Left colon (tissue), 2 donors: ENCODE data around the gene CERKL. TPM values are rescaled to one million over a fixed set of nuclear protein-coding genes. Genes with fewer than 3 reads are reported as not detected.
"Not testable (repeated sequence)": the region's sequence is repeated elsewhere in the genome, so short reads cannot be mapped to it uniquely, and the experiment has no call there.

Experiments
- ATAC-seq: fragments of 200-7000 bp; cut with Tn5 transposase; one replicate; pipeline ENCODE4 v1.9.1; 2020; ENCODE audit warnings: mild to moderate bottlenecking, moderate library complexity
- DNase-seq, 2 donors: peaks; one replicate each; pipeline ENCODE4 v3.0.0-alpha.2; 2020
- intact Hi-C, 2 donors: fragments of 100-400 bp; cut with DNase I in 1 of 2; cut with micrococcal nuclease in 1 of 2; formaldehyde crosslinking; loops; one replicate each; pipeline versions ENCODE4 v1.11.2 to v1.14.0; 2022; cut with DNase I, micrococcal nuclease
- long read RNA-seq: library from polyadenylated mRNA; unstranded; transcript quantifications from one replicate; pipeline ENCODE4 v2.0.0, GENCODE V29; 2021
- total RNA-seq, 2 donors: library from RNA; stranded (reverse); fragmentation: NEBNext Ultra II Directional; extraction: Animal tissue kit (Norgen Biotek cat#: 25700); gene quantifications; one replicate each; pipeline ENCODE4 v1.2.1, GENCODE V29; 2021
- donor health status: DM: no; HTN: no; CAD: no.
- donor health status: DM: yes; HTN: yes; CAD: no.

CERKL gene
- under 1 TPM in 1 of 2 donors, not detected in 1; 0.31 TPM for total RNA-seq
- long read RNA-seq: 0 reads

GRCh38 chr2:181656450-181657291 is at the start of gene CERKL:
CERKL (minus strand) TSS chr2:181657105; CDS start chr2:181657006, 99 bp downstream.
- DNase-seq (peak; percentile 28 to 40), ATAC-seq (peak; percentile 86)
- intact Hi-C loops: no loop called here

- ATAC-seq, intact Hi-C loops, DNase-seq: not testable (repeated sequence)
Measured at GRCh38 chr2:181702519-181702918, 45.6 kb upstream of the CERKL start.

- ATAC-seq (no peak), DNase-seq (no peak)
- intact Hi-C loops: no loop called here
Measured at GRCh38 chr2:181698223-181698622, 41.3 kb upstream of the CERKL start.

- intact Hi-C loops: no loop called here
- DNase-seq (no peak), ATAC-seq (no peak)
Measured at GRCh38 chr2:181697571-181697970, 40.7 kb upstream of the CERKL start.

- ATAC-seq: no peak
- intact Hi-C loops: no loop called here
- no peak for DNase-seq
Measured at GRCh38 chr2:181697126-181697525, 40.2 kb upstream of the CERKL start.

- DNase-seq (no peak), ATAC-seq (no peak)
- intact Hi-C loops: no loop called here
Measured at GRCh38 chr2:181694271-181694670, 37.4 kb upstream of the CERKL start.

GRCh38 chr2:181690860-181691259 is 34.0 kb upstream of the CERKL start:
- intact Hi-C loops: no loop called here
- ATAC-seq: no peak
- DNase-seq: no peak

GRCh38 chr2:181686576-181687185 is 29.8 kb upstream of the CERKL start:
- DNase-seq (no peak), ATAC-seq (no peak)
- intact Hi-C loops: no loop called here

GRCh38 chr2:181685150-181685688 is 28.3 kb upstream of the CERKL start:
- no peak for ATAC-seq
- intact Hi-C loops: no loop called here

GRCh38 chr2:181684454-181685149 is 27.7 kb upstream of the CERKL start:
- intact Hi-C loops: no loop called here
- ATAC-seq (no peak), DNase-seq (no peak)

More at GRCh38 chr2:181685150-181685688, 28.3 kb upstream of the CERKL start:
- no peak for DNase-seq

GRCh38 chr2:181683518-181684453 is 26.9 kb upstream of the CERKL start:
- ATAC-seq: no peak
- intact Hi-C loops: no loop called here
- DNase-seq: no peak

- intact Hi-C loops: no loop called here
- ATAC-seq (no peak), DNase-seq (no peak)
Measured at GRCh38 chr2:181682795-181683517, 26.1 kb upstream of the CERKL start.

GRCh38 chr2:181682026-181682789 is 25.3 kb upstream of the CERKL start:
- intact Hi-C loops: no loop called here
- ATAC-seq (no peak), DNase-seq (no peak)

GRCh38 chr2:181680937-181681811 is 24.3 kb upstream of the CERKL start:
- no peak for DNase-seq
- intact Hi-C loops: no loop called here
- ATAC-seq: no peak

GRCh38 chr2:181680055-181680936 is 23.4 kb upstream of the CERKL start, which contains the start of gene NEUROD1:
NEUROD1 (minus strand) TSS chr2:181680517; CDS start chr2:181678860, 1,657 bp downstream.
- intact Hi-C loops: no loop called here
- ATAC-seq (peak; percentile 37), DNase-seq (no peak)
